Liver (tissue), 3 donors: ENCODE measurements around the gene SCD5.

Source experiments
- EGR1 ChIP-seq, 2 donors: IDR thresholded peaks; 2 replicates each; pipeline ENCODE4 v1.6.1; 2016 to 2018; ENCODE audit warnings: antibody characterized with exemption in 2 of 2, low read depth in 2 of 2
- FOXA1 ChIP-seq: IDR thresholded peaks from 2 replicates; pipeline ENCODE4 v1.6.1; 2016; ENCODE audit warnings: antibody characterized with exemption
- GABPA ChIP-seq, 2 donors: IDR thresholded peaks in 1 of 2; conservative IDR thresholded peaks in 1 of 2; 2 replicates each; pipeline ENCODE4 v1.6.1; 2016; ENCODE audit warnings: antibody characterized with exemption in 2 of 2, mild to moderate bottlenecking in 1 of 2, moderate library complexity in 1 of 2
- HNF4G ChIP-seq: IDR thresholded peaks from 2 replicates; pipeline ENCODE4 v1.6.1; 2016; ENCODE audit warnings: antibody characterized with exemption
- JUND ChIP-seq, 2 donors: IDR thresholded peaks; 2 replicates each; pipeline ENCODE4 v1.6.1; 2016; ENCODE audit warnings: antibody characterized with exemption in 2 of 2
- NR2F2 ChIP-seq: IDR thresholded peaks from 2 replicates; pipeline ENCODE4 v1.6.1; 2016; ENCODE audit warnings: antibody characterized with exemption
- RAD21 ChIP-seq, 2 donors: IDR thresholded peaks; 2 replicates each; pipeline ENCODE4 v1.6.1; 2016; ENCODE audit warnings: antibody characterized with exemption in 2 of 2, mild to moderate bottlenecking in 2 of 2
- REST ChIP-seq: IDR thresholded peaks from 2 replicates; pipeline ENCODE4 v1.6.1; 2016; ENCODE audit warnings: antibody characterized with exemption, mild to moderate bottlenecking
- SP1 ChIP-seq: IDR thresholded peaks from 2 replicates; pipeline ENCODE4 v1.6.1; 2018; ENCODE audit warnings: antibody characterized with exemption, mild to moderate bottlenecking
- TAF1 ChIP-seq: conservative IDR thresholded peaks from 2 replicates; pipeline ENCODE4 v1.6.1; 2016; ENCODE audit warnings: antibody characterized with exemption, mild to moderate bottlenecking
- YY1 ChIP-seq: IDR thresholded peaks from 2 replicates; pipeline ENCODE4 v1.6.1; 2016; ENCODE audit warnings: antibody characterized with exemption, mild to moderate bottlenecking
- TF ChIP-seq, protein P1 (sequence below): fragments of 150-350 bp; IDR thresholded peaks from 2 replicates; pipeline ENCODE4 v1.5.1; 2017; ENCODE audit warnings: improper control_type of control experiment, low read depth, low read length; ENCODE audit not compliant: missing input control
- TF ChIP-seq, protein P2 (sequence below): IDR thresholded peaks from 2 replicates; pipeline ENCODE4 v1.6.1; 2016; ENCODE audit warnings: antibody characterized with exemption
- TF ChIP-seq, protein P3 (sequence below): IDR thresholded peaks from 2 replicates; pipeline ENCODE4 v1.6.1; 2016; ENCODE audit warnings: antibody characterized with exemption
- donor health status: healthy.
- donor health status: healthy.

DNA sequence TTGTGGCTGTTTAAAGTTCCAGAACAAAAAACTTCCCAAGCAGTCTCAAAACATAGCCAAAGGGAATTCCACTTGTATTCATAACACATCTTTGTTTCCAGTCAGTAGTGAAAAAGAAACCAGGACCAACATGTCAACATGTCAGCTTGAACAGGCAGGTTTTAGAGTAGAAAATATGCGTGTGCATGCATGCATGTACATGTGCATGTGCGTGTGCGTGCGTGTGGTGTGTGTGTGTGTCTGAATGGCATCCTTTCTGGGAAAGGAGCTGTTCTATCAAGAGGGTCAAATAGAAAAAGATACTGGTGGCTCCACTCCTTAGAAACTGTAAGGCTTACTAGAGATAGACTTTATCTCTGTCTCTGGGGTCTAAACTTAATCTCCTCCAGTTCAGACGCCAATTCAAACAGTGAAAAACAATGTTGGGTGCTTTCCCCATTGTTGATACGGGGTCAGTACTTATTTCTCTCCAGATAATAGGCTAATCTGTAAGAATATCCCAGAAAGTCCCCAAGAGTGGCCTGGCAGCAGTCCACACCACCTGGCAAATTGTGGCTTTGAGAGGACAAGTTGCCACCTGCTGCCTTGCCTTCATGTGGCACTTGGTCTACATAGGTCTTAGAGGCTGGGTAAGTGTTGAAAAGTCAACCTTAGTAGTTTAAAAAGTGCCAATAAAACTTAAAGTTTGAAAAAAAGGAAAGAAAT, 110.4 kb downstream of the SCD5 start:
- TF ChIP-seq, protein P1, sequence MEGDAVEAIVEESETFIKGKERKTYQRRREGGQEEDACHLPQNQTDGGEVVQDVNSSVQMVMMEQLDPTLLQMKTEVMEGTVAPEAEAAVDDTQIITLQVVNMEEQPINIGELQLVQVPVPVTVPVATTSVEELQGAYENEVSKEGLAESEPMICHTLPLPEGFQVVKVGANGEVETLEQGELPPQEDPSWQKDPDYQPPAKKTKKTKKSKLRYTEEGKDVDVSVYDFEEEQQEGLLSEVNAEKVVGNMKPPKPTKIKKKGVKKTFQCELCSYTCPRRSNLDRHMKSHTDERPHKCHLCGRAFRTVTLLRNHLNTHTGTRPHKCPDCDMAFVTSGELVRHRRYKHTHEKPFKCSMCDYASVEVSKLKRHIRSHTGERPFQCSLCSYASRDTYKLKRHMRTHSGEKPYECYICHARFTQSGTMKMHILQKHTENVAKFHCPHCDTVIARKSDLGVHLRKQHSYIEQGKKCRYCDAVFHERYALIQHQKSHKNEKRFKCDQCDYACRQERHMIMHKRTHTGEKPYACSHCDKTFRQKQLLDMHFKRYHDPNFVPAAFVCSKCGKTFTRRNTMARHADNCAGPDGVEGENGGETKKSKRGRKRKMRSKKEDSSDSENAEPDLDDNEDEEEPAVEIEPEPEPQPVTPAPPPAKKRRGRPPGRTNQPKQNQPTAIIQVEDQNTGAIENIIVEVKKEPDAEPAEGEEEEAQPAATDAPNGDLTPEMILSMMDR, result no peak
- TF ChIP-seq FOXA1, result no peak
- TF ChIP-seq, protein P2, sequence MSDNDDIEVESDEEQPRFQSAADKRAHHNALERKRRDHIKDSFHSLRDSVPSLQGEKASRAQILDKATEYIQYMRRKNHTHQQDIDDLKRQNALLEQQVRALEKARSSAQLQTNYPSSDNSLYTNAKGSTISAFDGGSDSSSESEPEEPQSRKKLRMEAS, result no peak
- no peak for TF ChIP-seq RAD21 (IDR thresholded peaks at IDR 0.05)
- TF ChIP-seq REST, result no peak
- TF ChIP-seq GABPA (IDR thresholded peaks at IDR 0.05 in 1 of 2, conservative IDR thresholded peaks at IDR 0.05 in 1 of 2), result no peak
- no peak for TF ChIP-seq NR2F2
- TF ChIP-seq TAF1, result no peak
- TF ChIP-seq YY1, result no peak
- no peak for TF ChIP-seq JUND (IDR thresholded peaks at IDR 0.05)
- no peak for TF ChIP-seq EGR1 (IDR thresholded peaks at IDR 0.05; ENCODE audit: low read depth in 2 of 2)
- TF ChIP-seq HNF4G, result no peak
- TF ChIP-seq, protein P3, sequence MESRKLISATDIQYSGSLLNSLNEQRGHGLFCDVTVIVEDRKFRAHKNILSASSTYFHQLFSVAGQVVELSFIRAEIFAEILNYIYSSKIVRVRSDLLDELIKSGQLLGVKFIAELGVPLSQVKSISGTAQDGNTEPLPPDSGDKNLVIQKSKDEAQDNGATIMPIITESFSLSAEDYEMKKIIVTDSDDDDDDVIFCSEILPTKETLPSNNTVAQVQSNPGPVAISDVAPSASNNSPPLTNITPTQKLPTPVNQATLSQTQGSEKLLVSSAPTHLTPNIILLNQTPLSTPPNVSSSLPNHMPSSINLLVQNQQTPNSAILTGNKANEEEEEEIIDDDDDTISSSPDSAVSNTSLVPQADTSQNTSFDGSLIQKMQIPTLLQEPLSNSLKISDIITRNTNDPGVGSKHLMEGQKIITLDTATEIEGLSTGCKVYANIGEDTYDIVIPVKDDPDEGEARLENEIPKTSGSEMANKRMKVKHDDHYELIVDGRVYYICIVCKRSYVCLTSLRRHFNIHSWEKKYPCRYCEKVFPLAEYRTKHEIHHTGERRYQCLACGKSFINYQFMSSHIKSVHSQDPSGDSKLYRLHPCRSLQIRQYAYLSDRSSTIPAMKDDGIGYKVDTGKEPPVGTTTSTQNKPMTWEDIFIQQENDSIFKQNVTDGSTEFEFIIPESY, result no peak
- no peak for TF ChIP-seq SP1
